Natural killer cell (primary cell): ENCODE data around the gene TPRKB. TPM values are rescaled to one million over a fixed set of nuclear protein-coding genes. Genes with fewer than 3 reads are reported as not detected.

Source experiments
- ATAC-seq, 3 donors: fragments of 150-1000 bp in 2 of 3; fragments of 200-7000 bp in 1 of 3; cut with Tn5 transposase; 1 replicate in 1 of 3; 2 replicates in 2 of 3; pipeline ENCODE4 v1.10.0; 2021; ENCODE audit warnings: mild to moderate bottlenecking in 2 of 3, moderate library complexity in 2 of 3
- DNase-seq, 2 donors: peaks; one replicate each; pipeline versions ENCODE4 v3.0.0 to v3.0.0-alpha.2; 2013 to 2021; ENCODE audit warnings: mixed read lengths in 1 of 2
- H3K27ac ChIP-seq: one replicate; pipeline ENCODE4 v1.5.1; 2013; ENCODE audit warnings: mild to moderate bottlenecking, low read length
- H3K27me3 ChIP-seq: one replicate; pipeline ENCODE4 v1.6.1; 2013; ENCODE audit warnings: low read length; ENCODE audit not compliant: control insufficient read depth, insufficient read depth
- H3K36me3 ChIP-seq: one replicate; pipeline ENCODE4 v1.6.1; 2013; ENCODE audit warnings: low read length; ENCODE audit not compliant: control insufficient read depth, insufficient read depth
- H3K4me1 ChIP-seq: one replicate; pipeline ENCODE4 v1.6.1; 2013; ENCODE audit warnings: low read length; ENCODE audit not compliant: control insufficient read depth, insufficient read depth
- H3K4me3 ChIP-seq: one replicate; pipeline ENCODE4 v1.5.1; 2013; ENCODE audit warnings: low read length
- H3K9me3 ChIP-seq: one replicate; pipeline ENCODE4 v1.6.1; 2013; ENCODE audit warnings: low read length; ENCODE audit not compliant: control insufficient read depth, insufficient read depth
- H3K27ac Mint-ChIP-seq, 2 donors: one replicate each; pipeline ENCODE4 v1.8.0; 2022; ENCODE audit warnings: mild to moderate bottlenecking in 2 of 2, mixed read lengths in 2 of 2, moderate library complexity in 1 of 2
- H3K27me3 Mint-ChIP-seq, 2 donors: one replicate each; pipeline ENCODE4 v1.8.0; 2022; ENCODE audit warnings: low read depth in 2 of 2, mixed read lengths in 2 of 2
- H3K36me3 Mint-ChIP-seq: one replicate; pipeline ENCODE4 v1.8.0; 2022; ENCODE audit warnings: mixed read lengths
- H3K4me1 Mint-ChIP-seq, 2 donors: one replicate each; pipeline ENCODE4 v1.8.0; 2022; ENCODE audit warnings: mixed read lengths in 2 of 2
- H3K4me3 Mint-ChIP-seq: one replicate; pipeline ENCODE4 v1.8.0; 2022; ENCODE audit warnings: mild to moderate bottlenecking, moderate library complexity, mixed read lengths
- H3K9me3 Mint-ChIP-seq, 2 donors: one replicate each; pipeline ENCODE4 v1.8.0; 2022; ENCODE audit warnings: mixed read lengths in 2 of 2
- CTCF ChIP-seq: fragments of 200-600 bp; IDR thresholded peaks from one replicate; pipeline ENCODE4 v1.8.0; 2022; ENCODE audit warnings: antibody characterized with exemption
- WGBS: methylation state at CpG from one replicate; pipeline ENCODE4 v1.1.7; 2013; ENCODE audit warnings: missing lambda C conversion rate; ENCODE audit not compliant: insufficient coverage; 5-methylcytosine and 5-hydroxymethylcytosine counted together
- intact Hi-C: fragments of 100-400 bp; cut with micrococcal nuclease; formaldehyde crosslinking; loops from one replicate; pipeline ENCODE4 v1.14.2; 2022
- total RNA-seq, 4 donors: library from RNA; stranded (reverse); fragments of 120-200 nt in 1 of 4; gene quantifications; one replicate each; pipeline versions ENCODE4 v1.2.3 to v1.2.4, GENCODE V29; 2013 to 2022

TPRKB gene
- total RNA-seq, 3 donors from 2014 or later (not counting 1 experiment from before 2014, with no cell fraction given) = 20.4 to 24.1 (median 22.8) TPM

GRCh38 chr2:73740767-73741166 is 3.6 kb upstream of the TPRKB start:
- Mint-ChIP-seq H3K27ac (no peak overlapping the region), H3K27me3 (no peaks in the 10 kb centered on the region), H3K4me3 (no peak overlapping the region), H3K9me3 (no peaks in the 10 kb centered on the region), H3K4me1 (peaks cover 18 to 20% of the 10 kb centered on the region in 2 donors), H3K36me3 (no peaks in the 10 kb centered on the region)
- intact Hi-C loops = no loop called here
- H3K27me3 ChIP-seq = no peaks in the 10 kb centered on the region
- ATAC-seq (no peak), DNase-seq (no peak)
- no peak for TF ChIP-seq CTCF
- no peak overlapping the region for H3K27ac ChIP-seq
- peaks cover 13% of the 10 kb centered on the region for H3K4me1 ChIP-seq
- 98% methylated on average over 2 of the region's 2 CpGs for WGBS
- peaks cover 5% of the 10 kb centered on the region for H3K36me3 ChIP-seq
- no peak overlapping the region for H3K4me3 ChIP-seq
- H3K9me3 ChIP-seq = no peaks in the 10 kb centered on the region

GRCh38 chr2:73739101-73739500 is 2.0 kb upstream of the TPRKB start:
- intact Hi-C loops = loop anchor here (5.0 kb wide), 1 partner anchor 718 kb away; the partner anchor contains the start of genes INO80B and WBP1
- Mint-ChIP-seq H3K4me3 (peak overlapping the region; percentile 61), H3K27me3 (no peaks in the 10 kb centered on the region), H3K27ac (no peak overlapping the region), H3K36me3 (no peaks in the 10 kb centered on the region), H3K4me1 (peaks cover 18 to 20% of the 10 kb centered on the region in 2 donors), H3K9me3 (no peaks in the 10 kb centered on the region)
- no peak overlapping the region for H3K4me3 ChIP-seq
- H3K4me1 ChIP-seq = peaks cover 13% of the 10 kb centered on the region
- H3K27me3 ChIP-seq = no peaks in the 10 kb centered on the region
- no peak for DNase-seq
- peaks cover 2% of the 10 kb centered on the region for H3K36me3 ChIP-seq
- ATAC-seq = no peak
- no peak overlapping the region for H3K27ac ChIP-seq
- WGBS = 98% methylated on average over 3 of the region's 3 CpGs
- no peak for TF ChIP-seq CTCF
- no peaks in the 10 kb centered on the region for H3K9me3 ChIP-seq

GRCh38 chr2:73736378-73736777 is 767 bp downstream of the TPRKB start:
- intact Hi-C loops = loop anchor here (5.0 kb wide), 1 partner anchor 721 kb away; the partner anchor contains the start of genes INO80B and WBP1
- H3K36me3 Mint-ChIP-seq = no peaks in the 10 kb centered on the region
- WGBS = 9% methylated on average over 7 of the region's 8 CpGs

More at GRCh38 chr2:73736378-73736777, 767 bp downstream of the TPRKB start:
- no peak for TF ChIP-seq CTCF
- Histone ChIP-seq H3K4me1 (peaks cover 13% of the 10 kb centered on the region), H3K27ac (peak overlapping the region; percentile 40), H3K9me3 (no peaks in the 10 kb centered on the region), H3K36me3 (peaks cover 19% of the 10 kb centered on the region), H3K4me3 (peak overlapping the region; percentile 62), H3K27me3 (no peaks in the 10 kb centered on the region)
- DNase-seq (no peak), ATAC-seq (no peak)
- Mint-ChIP-seq H3K27me3 (no peaks in the 10 kb centered on the region), H3K27ac (peak overlapping the region; percentile 85 to 90), H3K4me1 (peaks cover 18 to 20% of the 10 kb centered on the region in 2 donors), H3K4me3 (peak overlapping the region; percentile 96), H3K9me3 (no peaks in the 10 kb centered on the region)
